HG02938 (cell line): ENCODE results near the gene ARSB.
"Not testable (repeated sequence)": the region's sequence is repeated elsewhere in the genome, so short reads cannot be mapped to it uniquely, and the experiment has no call there.

Experiments
- ATAC-seq: cut with Tn5 transposase; IDR thresholded peaks from one replicate; pipeline ENCODE4 v1.9.1; 2021; ENCODE audit warnings: mild to moderate bottlenecking, moderate library complexity; ENCODE audit not compliant: unreplicated experiment

ARSB gene

GRCh38 chr5:78785454-78785853, 199.7 kb downstream of the ARSB start:
- no peak for ATAC-seq

- ATAC-seq = no peak
Observed at GRCh38 chr5:78783434-78784130, 201.5 kb downstream of the ARSB start.

- no peak for ATAC-seq
Observed at GRCh38 chr5:78782728-78783127, 202.4 kb downstream of the ARSB start.

GRCh38 chr5:78781611-78782286, 203.4 kb downstream of the ARSB start:
- no peak for ATAC-seq

DNA sequence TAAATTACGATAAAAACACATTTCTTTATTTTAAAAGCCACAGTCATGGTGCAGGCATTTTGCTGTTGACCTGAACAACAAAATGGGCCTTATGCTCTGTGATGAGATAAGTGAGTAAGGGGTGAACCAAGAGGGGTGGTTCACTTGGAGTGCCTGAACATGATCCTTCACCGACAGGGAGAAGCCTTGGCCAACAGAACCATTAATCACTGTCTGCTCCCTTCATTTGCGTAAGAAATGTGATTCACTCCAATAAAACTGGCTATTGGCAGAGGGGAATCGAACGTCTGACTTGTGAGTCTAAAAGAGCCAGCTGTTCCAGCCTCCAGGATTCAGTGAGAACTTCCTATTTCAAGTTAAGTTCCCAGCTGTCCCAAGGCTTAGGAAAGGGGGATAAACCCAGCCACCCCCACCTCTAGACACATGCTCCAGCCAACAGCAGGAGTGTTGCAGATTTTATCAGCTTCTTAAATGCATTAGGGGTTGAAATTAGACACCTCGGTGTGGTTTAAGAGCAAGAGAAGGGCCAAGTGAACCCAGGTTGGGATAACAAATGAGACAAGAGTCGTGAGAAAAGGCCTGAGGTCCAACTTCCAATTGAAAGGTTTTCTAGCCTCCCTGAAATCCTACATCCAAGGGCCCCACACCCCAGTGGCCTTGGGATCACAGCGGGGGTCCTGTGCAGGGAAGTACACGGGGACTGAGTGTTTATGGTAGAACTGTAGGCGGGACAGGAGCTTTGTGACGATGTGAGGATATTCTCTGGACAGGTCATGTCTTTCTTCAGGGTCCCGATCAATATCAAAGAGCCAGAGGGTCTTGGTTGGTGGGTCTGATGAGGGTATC, 205.1 kb downstream of the ARSB start:
- no peak for ATAC-seq

DNA sequence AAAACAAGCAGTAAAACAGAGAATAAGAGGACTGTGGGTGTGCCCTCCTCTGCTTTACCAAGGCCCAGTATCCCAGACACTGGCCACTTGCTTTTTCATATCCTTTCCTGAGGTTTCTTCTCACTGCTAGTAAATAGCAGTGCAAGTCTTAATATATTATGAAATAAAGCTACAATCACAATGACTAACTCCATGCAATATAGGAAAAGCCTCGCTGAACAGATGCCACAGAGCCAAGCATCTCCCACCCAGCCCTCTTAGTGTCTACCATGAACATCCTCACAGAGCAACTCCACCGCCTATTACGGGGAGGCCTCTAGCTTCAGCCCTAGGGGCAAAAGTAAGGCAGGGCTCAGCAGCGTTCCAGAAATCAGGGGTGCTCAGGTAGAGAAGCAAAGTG, 205.8 kb downstream of the ARSB start:
- ATAC-seq = no peak

- ATAC-seq = no peak
Observed at GRCh38 chr5:78778538-78778937, 206.6 kb downstream of the ARSB start.

GRCh38 chr5:78777901-78778300, 207.2 kb downstream of the ARSB start:
- ATAC-seq = no peak

- no peak for ATAC-seq
Observed at GRCh38 chr5:78776637-78777036, 208.5 kb downstream of the ARSB start.

GRCh38 chr5:78773655-78774054, 211.5 kb downstream of the ARSB start:
- ATAC-seq = no peak

DNA sequence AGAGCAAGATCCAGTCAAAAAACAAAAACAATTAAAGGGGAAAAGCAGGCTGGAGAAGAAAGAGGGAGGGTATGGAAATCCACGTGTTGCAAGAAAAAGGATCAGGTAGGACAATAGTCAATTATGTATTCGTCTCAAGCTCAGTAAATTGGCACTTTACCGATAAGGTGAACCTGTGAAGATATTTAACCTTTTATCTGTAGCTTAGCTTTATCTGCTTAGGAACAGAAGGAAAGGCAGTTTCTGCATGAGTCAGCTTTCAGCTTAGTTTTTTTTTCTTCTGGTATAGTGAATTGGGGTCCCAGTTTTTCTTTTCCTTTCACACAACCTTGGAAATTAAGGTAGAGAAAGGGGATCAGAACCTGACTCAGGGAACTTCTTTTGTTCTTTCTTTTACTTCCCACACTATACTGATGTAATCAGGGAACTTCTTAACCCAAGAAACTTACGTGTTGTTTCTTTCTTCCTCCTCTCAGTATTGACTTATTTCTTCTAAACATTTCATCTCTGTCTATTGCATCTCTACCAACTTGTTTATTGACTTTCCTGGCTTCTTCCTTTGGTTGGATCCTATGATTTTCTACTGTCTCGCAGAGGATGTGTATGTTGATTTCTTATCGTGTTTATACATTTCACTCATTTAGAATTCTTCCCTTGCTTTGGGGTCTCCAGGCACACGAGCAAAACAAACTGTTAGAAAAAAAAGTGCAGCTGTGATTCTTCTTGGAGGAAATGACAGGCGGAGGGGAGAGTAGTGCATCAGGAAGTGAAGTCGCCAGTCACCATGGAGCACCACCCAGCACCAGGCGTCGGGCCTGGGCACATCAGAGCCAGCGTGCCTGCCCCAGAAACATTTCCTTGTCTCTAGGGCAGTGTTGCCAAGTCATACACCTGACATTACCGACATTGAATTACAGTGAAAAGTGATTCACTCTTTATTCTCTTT, 213.6 kb downstream of the ARSB start:
- no peak for ATAC-seq

DNA sequence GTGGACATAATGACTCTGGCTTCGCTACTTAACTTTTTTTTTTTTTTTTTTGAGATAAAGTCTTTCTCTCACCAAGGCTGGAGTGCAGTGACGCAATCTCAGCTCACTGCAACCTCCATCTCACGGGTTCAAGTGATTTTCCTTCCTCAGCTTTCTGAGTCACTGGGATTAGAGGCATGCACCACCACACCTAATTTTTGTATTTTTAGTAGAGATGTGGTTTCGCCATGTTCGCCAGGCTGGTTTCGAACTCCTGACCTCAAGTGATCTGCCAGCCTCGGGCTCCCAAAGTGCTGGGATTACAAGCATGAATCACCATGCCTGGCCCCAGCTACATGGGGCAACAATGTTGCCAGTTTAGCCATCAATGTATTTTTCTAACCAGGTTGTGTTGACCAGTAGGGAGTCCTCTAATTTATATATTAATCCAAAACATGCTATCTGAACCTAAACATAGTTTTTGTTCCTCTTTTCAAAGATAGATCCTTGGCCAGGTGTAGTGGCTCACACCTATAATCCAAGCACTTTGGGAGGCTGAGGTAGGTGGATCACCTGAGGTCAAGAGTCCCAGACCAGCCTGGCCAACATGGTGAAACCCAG, 216.2 kb downstream of the ARSB start:
- no peak for ATAC-seq

DNA sequence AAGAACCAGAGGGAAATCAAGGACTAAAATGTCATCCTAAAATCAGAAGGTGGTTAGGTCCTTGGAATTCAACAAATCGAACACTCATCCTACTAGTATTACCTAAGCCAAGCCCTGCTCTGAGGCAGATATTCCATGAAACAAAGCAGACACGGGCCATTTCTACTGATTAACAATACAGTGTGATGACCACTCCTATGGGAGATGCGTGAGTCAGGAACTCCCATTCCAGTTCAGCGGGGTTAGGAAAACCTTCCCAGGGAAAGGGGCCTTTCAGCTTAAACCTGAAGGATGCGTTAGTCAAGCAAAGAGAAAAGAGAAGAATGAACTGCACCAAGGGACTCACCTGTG, 218.7 kb downstream of the ARSB start:
- ATAC-seq = no peak

DNA sequence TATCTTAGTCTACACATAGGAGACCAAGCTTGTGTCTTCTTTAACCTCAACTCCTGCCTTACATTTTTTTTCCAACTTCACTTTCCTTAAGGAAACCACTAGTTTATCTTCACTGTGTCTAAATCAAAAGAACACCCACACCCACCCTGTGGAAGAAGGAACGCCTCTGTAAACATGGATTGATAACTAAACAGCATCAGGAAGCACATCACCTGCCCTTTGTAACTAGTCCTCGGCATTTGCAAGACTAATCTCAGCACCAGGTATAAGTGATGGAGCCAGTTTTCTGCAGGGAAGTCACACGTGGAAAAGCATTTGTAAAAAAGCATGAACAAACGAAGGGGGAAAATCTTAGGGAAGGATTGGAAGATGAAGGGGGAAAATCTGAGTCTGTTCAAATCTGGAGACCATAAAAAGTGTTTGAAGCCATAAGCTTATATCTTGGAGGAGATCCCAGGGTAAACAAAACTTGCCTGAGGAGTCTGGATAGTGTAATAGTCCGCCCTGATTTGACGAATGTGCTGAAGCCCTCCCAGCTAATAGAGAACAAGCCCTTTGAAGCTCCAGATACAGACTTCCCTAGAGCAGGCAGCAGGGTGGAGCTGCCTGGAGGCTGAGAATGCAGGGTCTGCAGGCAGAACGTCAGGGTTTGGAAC, 219.2 kb downstream of the ARSB start:
- no peak for ATAC-seq

GRCh38 chr5:78765116-78765515, 220.0 kb downstream of the ARSB start:
- no peak for ATAC-seq

GRCh38 chr5:78763659-78764189, 221.4 kb downstream of the ARSB start:
- ATAC-seq = no peak

GRCh38 chr5:78762743-78763142, 222.4 kb downstream of the ARSB start:
- ATAC-seq = not testable (repeated sequence)

DNA sequence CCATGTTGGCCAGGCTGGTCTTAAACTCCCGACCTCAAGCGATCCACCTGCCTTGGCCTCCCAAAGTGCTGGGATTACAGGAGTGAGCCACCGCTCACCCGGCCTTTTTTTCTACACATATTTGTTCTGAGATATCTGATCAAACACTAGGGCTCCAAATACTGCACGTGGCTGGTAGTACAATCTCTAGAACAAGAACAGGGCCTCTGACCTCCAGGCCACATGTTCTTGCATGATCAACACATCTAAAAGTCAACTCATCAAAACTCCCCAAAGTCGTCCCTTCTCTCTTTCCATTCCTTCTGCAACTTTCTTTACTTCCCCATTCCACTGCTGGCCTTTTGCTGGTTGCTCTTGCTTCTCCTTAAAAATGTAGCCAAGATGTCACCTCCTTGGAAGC, 223.3 kb downstream of the ARSB start:
- ATAC-seq = no peak

DNA sequence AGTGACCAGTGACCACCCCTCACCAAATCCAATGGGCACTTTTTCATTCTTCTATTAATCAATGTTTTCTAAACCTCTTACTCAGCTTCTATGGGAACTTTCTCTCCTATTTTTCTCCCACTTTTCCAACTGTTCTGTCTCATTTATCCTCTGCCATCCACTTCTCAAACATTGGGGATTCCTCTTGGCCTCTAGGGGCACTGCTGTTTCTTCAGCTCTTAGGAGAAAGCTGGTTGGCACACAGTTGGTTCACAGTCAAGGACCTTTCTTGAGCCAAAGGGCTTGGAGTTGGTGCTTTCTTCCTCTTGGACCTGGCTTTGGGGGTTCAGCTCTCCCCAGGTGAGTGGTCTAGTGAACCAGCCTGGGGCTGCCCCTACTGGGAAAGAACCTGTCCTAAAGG, 224.3 kb downstream of the ARSB start:
- no peak for ATAC-seq

DNA sequence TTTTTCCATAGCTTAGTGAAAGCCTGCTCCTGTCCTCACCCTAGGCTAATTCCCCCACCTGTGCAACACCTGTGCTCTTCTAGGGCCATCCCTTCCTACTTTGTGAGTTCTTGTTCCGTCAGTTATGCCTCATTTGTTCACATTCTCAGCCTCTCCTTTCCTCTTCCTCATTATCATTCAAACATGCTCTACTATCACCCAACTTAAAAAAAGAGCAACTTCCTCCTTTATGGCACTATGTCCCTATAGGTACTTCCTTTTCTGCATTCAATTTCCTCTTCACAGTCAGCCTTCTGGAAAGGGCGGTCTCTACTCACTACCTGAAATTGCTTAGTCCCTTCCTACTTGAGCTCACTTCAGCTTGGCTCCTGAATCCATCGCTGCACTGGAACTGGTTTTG, 224.7 kb downstream of the ARSB start:
- no peak for ATAC-seq
